AG10803 (cell line): ENCODE data around the gene PPP1R1A.

Source experiments
- DNase-seq: peaks from one replicate; pipeline ENCODE4 v3.0.0; 2010; ENCODE audit warnings: low read depth
- H3K4me3 ChIP-seq: 2 replicates; pipeline ENCODE4 v1.5.1; 2011; ENCODE audit warnings: mild to moderate bottlenecking, low read length, control low read depth
- CTCF ChIP-seq: conservative IDR thresholded peaks from 2 replicates; pipeline ENCODE4 v1.5.1; 2011; ENCODE audit warnings: mild to moderate bottlenecking, low read length, control low read depth, inconsistent platforms

The PPP1R1A gene

DNA sequence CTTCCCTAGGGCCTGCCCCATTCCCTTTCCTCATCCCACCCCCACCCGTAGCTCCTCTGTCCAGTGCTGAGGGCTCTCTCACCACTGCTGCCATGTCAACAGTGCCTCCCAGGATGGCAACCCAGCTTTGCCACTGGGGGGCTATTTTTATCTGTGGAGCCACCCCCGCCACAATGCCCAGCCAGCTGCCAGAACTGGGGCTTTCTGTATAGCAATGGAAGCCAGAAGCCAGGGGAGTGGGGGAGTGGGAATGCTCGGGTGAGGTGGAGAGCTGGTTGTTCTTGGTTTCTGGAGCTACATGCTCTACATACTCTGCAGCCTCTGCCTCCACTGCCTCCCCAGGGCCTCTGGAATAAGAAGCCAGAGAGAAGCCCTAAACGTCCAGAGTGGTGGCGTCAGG is 30.1 kb downstream of the PPP1R1A start:
- no peak for TF ChIP-seq CTCF
- no peak overlapping the region for H3K4me3 ChIP-seq
- DNase-seq, result no peak

GRCh38 chr12:54555670-54556257 is 32.7 kb downstream of the PPP1R1A start:
- no peak for DNase-seq
- no peak overlapping the region for H3K4me3 ChIP-seq
- TF ChIP-seq CTCF, result no peak

DNA sequence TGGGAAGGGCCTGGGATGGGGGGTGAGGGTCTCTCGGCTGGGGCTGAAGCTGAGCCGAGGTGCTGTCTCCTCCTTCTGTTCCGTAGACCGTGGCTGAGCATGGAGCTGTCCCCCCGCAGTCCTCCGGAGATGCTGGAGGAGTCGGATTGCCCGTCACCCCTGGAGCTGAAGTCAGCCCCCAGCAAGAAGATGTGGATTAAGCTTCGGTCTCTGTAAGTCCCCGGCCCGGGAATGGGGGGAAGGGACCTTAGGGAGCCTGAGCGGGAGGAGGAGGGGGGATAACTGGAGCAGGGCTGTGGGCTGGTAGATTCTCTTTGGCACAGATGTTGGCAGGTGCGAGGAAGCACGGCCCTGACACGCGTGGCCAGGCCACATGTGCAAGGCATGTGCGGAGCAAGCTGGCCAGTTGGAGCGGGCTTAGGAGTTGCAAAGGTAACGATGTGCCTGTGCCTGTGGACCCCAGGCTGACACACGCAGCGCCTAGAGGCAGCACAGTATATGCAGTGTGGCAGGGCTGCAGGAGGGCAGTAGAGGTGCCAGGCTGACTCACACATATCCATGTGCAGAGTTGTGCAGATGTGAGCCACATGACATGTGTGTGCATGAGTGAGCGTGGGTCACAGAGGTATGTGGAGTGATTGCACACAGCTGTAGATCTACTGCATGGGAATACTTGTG is 38.5 kb downstream of the PPP1R1A start:
- TF ChIP-seq CTCF, result no peak
- peak; percentile 40 for DNase-seq
- H3K4me3 ChIP-seq, result peak overlapping the region; percentile 40

DNA sequence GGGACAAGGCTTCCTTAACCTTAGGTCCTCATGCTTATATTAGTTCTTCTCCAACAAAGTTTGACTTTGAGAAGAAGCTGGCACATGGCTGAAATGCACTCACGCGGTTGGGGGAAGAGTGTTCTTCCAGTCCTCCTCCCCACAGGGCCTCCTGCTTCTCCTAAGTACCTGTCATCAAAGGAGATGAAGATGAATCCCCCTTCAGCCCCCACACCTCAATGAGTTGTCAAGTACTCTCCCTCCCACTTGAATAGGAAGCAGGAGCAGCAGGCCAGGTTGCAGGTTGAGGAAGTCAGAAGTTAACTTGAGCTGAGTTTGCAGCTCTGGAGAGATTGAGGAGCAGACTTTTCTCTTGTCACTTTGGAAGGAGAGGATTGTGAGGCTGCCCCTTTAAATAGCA is 41.9 kb downstream of the PPP1R1A start:
- no peak for DNase-seq
- H3K4me3 ChIP-seq, result no peak overlapping the region
- TF ChIP-seq CTCF, result no peak

GRCh38 chr12:54544743-54545142 is 43.7 kb downstream of the PPP1R1A start:
- H3K4me3 ChIP-seq, result no peak overlapping the region
- DNase-seq, result no peak
- no peak for TF ChIP-seq CTCF

- H3K4me3 ChIP-seq, result no peak overlapping the region
- TF ChIP-seq CTCF, result no peak
- DNase-seq, result no peak
Observed at GRCh38 chr12:54543526-54543925, 44.9 kb downstream of the PPP1R1A start.

GRCh38 chr12:54541751-54542290 is 46.6 kb downstream of the PPP1R1A start:
- no peak for TF ChIP-seq CTCF
- no peak for DNase-seq
- no peak overlapping the region for H3K4me3 ChIP-seq
